ENCODE data around the gene CCNDBP1.
"Not testable (repeated sequence)": the region's sequence is repeated elsewhere in the genome, so short reads cannot be mapped to it uniquely, and the experiment has no call there.

CCNDBP1 gene

GRCh38 chr15:43214592-43215295 lies 29.5 kb downstream of the CCNDBP1 start:
- DNase-seq, result no peak

GRCh38 chr15:43215961-43216360 lies 30.8 kb downstream of the CCNDBP1 start:
- peak in 1 of 56 donors; percentile 1 for DNase-seq

- DNase-seq, result no peak
Measured at GRCh38 chr15:43218908-43219706, 33.9 kb downstream of the CCNDBP1 start.

- no peak for DNase-seq
Measured at GRCh38 chr15:43219929-43220928, 35.0 kb downstream of the CCNDBP1 start.

GRCh38 chr15:43220991-43221403 lies 35.8 kb downstream of the CCNDBP1 start, which contains the start of gene EPB42:
TSS of gene EPB42 (minus strand) at chr15:43221018. CDS start at chr15:43220825, 193 bp downstream.
- DNase-seq, result no peak

GRCh38 chr15:43221422-43221821 lies 36.2 kb downstream of the CCNDBP1 start:
- no peak for DNase-seq

GRCh38 chr15:43225201-43225949 lies 40.2 kb downstream of the CCNDBP1 start:
- DNase-seq, result peak in 22 of 56 donors; percentile 1 to 55 (median 10)

GRCh38 chr15:43225950-43226255 lies 40.7 kb downstream of the CCNDBP1 start:
- not testable (repeated sequence) for DNase-seq

GRCh38 chr15:43226436-43227305 lies 41.5 kb downstream of the CCNDBP1 start:
- DNase-seq, result no peak

- DNase-seq, result peak in 40 of 56 donors; percentile 1 to 68 (median 32)
Measured at GRCh38 chr15:43229977-43230376, 44.8 kb downstream of the CCNDBP1 start.

- no peak for DNase-seq
Measured at GRCh38 chr15:43230640-43231115, 45.5 kb downstream of the CCNDBP1 start.

GRCh38 chr15:43232289-43232874 lies 47.2 kb downstream of the CCNDBP1 start:
- no peak for DNase-seq

- DNase-seq, result no peak
Measured at GRCh38 chr15:43235536-43235935, 50.3 kb downstream of the CCNDBP1 start.

- DNase-seq, result no peak
Measured at GRCh38 chr15:43237842-43238470, 52.8 kb downstream of the CCNDBP1 start.

- DNase-seq, result no peak
Measured at GRCh38 chr15:43238671-43239131, 53.5 kb downstream of the CCNDBP1 start.

GRCh38 chr15:43239732-43240491 lies 54.7 kb downstream of the CCNDBP1 start:
- DNase-seq, result no peak

GRCh38 chr15:43241100-43241499 lies 55.9 kb downstream of the CCNDBP1 start:
- peak in 10 of 56 donors; percentile 3 to 31 (median 13) for DNase-seq

- no peak for DNase-seq
Measured at GRCh38 chr15:43242616-43243015, 57.4 kb downstream of the CCNDBP1 start.
